PC-9 (cell line): ENCODE data around the gene TJP2.

Experiments used
- CTCF ChIP-seq: fragments of 200-600 bp; sonication (generic); conservative IDR thresholded peaks from 2 replicates; pipeline ENCODE4 v1.6.1; 2017; ENCODE audit warnings: mixed run types, antibody characterized with exemption, mild to moderate bottlenecking, moderate library complexity
- EZH2 ChIP-seq: fragments of 200-600 bp; sonication (generic); IDR thresholded peaks from 2 replicates; pipeline ENCODE4 v1.8.0; 2017; ENCODE audit warnings: antibody characterized with exemption, low read depth

- no peak for TF ChIP-seq CTCF
- TF ChIP-seq EZH2: no peak
Observed at GRCh38 chr9:69232135-69232534, 58.1 kb downstream of the TJP2 start.
